ENCODE data around the gene IGDCC3.

- TF ChIP-seq POLR2A (IDR thresholded peaks at IDR 0.05) (no peak), CTCF (IDR thresholded peaks at IDR 0.05) (no peak)
Observed at GRCh38 chr15:65382921-65383320, 5.1 kb upstream of the IGDCC3 start.

Data from testis (tissue), 2 donors.